GM19463 (cell line): ENCODE data around the gene RSBN1.

ENCODE experiments used
- ATAC-seq: cut with Tn5 transposase; IDR thresholded peaks from one replicate; pipeline ENCODE4 v1.9.1; 2021; ENCODE audit warnings: mild to moderate bottlenecking, moderate library complexity; ENCODE audit not compliant: unreplicated experiment

Gene RSBN1

GRCh38 chr1:113813218-113813617, 942 bp upstream of the RSBN1 start:
- ATAC-seq, result no peak

DNA sequence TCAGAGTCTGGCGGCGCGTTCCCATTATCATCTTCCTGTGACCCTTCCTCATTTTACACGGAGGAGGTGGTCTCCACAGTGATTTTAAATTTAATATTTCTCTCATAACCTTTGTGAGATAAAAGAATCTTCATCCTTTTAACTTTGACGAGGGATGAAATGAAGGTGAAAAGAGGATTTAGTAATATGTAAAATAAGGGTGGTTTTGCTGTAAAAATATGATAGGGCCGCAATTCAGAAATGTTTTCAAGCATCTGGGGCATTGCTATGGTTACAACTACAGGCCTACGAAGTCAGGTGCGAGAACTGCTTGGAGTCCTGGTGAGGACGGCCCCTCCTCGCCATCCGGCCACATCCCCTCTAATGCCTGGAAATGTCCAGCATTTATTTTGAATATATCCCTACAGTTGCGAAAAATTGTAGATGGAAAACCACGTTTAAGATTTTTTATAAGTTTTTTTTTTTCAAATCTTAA, 422 bp upstream of the RSBN1 start:
- ATAC-seq, result no peak

- ATAC-seq, result peak; percentile 21
These were observed 954 bp downstream of the RSBN1 start for GRCh38 chr1:113811156-113811887.

GRCh38 chr1:113809670-113810602, 2.3 kb downstream of the RSBN1 start:
- ATAC-seq, result no peak

DNA sequence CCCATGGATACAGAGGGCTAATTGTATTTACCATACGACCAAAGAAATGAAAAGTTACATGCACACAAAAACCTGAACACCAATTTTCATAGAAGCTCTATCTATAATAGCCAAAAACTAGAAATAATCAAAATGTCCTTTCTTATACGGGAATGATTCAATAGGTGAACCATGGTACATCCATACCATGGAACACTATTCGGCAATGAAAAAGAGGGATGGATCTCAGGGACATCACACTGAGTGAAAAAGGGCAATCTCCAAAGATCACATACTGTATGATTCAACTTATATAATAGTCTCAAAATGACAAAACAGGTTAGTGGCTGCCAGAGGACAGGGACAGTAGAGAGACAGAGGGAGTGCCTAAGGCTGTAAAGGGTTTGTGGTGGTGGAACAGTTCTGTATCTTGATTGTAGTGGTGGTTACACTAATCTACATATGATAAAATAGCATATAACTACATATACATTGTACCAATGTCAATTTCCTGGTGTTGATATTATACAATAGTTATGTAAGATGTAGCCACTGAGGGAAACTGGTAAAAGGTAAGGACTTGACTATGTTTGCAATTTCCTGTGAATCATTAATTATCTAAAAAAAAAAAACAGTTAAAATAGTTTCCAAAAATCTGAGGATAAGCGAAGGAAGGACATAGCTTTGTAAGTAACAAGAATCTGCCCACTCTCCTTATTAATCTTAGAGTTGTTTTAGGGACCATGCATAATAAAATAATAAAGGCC, 3.7 kb downstream of the RSBN1 start:
- ATAC-seq, result no peak

- no peak for ATAC-seq
These were observed 6.6 kb downstream of the RSBN1 start for GRCh38 chr1:113805639-113806038.

DNA sequence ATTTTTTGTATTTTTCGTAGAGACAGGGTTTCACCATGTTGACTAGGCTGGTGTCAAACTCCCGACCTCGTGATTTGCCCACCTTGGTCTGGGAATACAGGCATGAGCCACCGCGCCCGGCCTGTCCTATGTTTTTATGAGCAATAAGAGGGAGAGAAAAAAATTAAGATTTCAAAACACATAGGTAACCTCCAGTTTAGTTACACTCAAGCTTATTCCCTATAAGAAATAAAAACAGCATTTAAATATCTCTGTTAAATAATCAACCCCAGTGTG, 7.1 kb downstream of the RSBN1 start:
- no peak for ATAC-seq

DNA sequence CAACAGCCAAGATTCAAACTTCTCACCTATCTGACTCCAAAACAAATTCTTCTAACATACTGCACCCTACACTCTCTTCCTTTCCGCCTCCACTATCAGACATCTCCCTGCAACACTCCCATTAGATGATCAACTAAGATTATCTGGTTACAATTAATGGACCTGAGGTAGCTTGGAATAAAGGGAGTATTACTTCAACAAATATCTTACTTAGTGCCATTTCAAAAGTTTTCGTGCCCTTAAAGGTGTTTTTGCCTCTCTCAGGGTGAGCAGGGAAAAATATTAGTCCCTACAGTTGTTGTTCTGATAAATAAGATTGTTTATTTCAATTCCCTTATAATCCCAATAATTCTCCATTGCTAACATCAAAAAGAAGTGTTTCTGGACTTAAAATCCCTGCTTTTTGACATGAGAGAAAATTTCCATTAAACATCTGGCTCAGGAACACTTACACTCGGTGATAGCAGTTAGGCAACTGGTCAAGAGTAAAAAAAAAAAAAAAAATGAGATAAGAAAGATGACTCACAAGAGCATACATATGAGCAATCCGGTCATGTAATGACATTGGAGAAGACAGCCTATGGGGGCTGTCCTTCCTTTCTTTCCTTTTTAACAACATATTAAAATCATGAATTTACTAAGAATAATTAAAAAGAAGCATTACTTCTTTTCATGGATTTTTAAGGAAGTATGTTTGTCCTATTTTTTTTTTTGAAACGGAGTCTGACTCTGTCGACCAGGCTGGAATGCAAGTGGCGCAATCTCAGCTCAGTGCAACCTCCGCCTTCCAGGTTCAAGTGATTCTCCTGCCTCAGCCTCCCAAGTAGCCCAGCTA, 7.6 kb downstream of the RSBN1 start:
- ATAC-seq, result no peak

GRCh38 chr1:113802367-113803007, 9.8 kb downstream of the RSBN1 start:
- no peak for ATAC-seq

GRCh38 chr1:113800487-113800886, 11.8 kb downstream of the RSBN1 start:
- no peak for ATAC-seq

- ATAC-seq, result no peak
These were observed 14.8 kb downstream of the RSBN1 start for GRCh38 chr1:113797472-113797871.

DNA sequence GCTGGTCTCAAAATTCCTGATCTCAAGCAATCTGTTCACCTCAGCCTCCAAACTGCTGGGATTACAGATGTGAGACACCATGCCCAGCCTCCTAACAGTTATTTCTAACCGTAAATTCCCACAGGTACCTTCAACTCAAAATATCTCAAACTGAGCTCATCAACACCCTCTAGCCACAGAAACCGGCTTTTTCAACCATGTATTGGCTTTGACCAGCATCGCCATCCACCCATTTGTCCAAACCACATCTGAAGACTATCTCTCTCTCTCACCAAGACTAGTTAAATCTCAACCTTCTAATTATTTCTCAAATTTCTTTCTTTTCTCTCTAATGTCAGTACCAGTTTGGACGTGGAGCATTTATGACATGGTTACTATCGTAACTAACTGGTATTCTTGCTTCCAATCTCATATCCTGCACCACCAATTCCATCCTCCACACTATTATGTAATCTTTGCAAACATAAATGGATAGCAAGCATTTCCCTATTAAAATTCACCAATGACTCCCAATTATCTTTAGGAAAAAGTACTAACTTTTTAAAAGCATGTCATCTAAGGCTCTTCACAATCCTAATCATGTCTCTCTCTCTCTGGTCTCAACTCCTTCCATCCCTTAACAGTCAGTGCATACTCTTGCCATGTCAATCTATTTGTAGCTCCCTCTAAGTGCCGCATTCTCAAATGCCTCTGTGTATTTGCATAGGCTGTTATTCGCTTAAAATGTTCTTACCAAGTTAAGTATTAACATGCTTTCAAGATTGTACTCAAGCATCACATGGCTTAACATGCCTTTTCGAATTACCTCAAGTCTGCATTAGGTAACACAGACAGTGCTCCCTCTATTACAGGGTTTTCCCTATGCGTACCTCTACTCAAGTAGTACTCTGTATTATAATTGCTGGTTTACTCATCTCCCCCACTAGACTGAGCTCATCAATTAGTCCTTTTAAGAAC, 18.1 kb downstream of the RSBN1 start:
- ATAC-seq, result peak; percentile 82

- no peak for ATAC-seq
These were observed 19.3 kb downstream of the RSBN1 start for GRCh38 chr1:113792986-113793385.

DNA sequence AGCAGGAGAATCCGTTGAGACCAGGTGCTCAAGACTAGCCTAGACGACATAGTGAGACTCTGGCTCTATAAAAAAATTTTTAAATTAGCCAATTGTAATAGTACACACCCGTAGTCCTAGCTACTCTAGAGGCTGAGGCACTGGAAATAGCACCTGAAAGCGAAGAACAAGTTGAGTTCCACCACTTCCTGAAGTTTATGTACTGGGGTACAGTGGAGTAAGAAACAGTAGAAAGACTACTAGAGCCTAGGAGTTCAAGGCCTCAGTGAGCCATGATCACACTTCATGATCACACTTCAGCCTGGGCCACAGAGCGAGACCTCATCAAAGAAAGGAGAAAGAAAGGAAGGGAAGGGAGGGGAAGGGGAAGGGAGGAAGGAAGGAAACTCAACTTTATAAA, 19.8 kb downstream of the RSBN1 start:
- no peak for ATAC-seq

GRCh38 chr1:113788802-113789201, 23.5 kb downstream of the RSBN1 start:
- ATAC-seq, result no peak

DNA sequence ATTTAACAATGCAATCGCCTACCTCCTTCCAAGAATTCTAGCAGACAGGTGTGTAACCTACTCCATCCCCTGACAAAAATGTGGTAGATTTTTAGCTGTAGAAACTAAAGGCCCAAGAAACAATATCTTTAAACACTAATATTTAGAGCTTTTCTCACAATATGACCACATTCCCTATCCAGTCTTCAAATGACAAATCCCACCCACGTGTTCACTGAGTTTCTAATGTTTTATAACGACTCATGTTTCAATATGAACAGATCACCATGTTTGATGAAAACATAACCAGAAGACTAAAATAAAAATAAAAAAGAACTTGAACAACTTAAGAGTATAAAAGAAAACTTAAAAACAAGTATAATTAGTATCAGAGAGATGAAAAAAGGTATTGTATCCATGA, 24.6 kb downstream of the RSBN1 start:
- no peak for ATAC-seq

DNA sequence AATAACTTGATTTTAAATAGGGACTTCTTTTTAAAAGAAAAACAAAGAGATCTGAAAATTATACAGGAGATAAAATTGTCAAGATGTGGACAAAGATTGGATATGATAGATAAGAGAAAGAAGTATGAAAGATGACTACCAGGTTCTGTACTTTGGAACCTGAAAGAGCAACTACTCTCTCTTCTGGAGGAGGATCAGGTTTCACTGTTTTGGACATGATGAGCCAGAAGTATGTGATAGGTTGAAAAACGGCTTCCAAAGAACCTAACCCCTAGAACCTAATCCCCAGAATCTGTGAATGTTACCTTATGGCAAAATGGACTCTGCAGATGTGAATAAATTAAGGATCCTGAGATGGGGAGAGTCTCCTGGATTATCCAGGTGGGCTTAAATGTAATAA, 26.2 kb downstream of the RSBN1 start:
- no peak for ATAC-seq

GRCh38 chr1:113784104-113784779, 28.0 kb downstream of the RSBN1 start:
- peak; percentile 77 for ATAC-seq
